HG03139 (cell line): ENCODE results near the gene JPH3.

Source experiments
- ATAC-seq: cut with Tn5 transposase; IDR thresholded peaks from one replicate; pipeline ENCODE4 v1.9.1; 2021; ENCODE audit not compliant: unreplicated experiment

Gene JPH3

DNA sequence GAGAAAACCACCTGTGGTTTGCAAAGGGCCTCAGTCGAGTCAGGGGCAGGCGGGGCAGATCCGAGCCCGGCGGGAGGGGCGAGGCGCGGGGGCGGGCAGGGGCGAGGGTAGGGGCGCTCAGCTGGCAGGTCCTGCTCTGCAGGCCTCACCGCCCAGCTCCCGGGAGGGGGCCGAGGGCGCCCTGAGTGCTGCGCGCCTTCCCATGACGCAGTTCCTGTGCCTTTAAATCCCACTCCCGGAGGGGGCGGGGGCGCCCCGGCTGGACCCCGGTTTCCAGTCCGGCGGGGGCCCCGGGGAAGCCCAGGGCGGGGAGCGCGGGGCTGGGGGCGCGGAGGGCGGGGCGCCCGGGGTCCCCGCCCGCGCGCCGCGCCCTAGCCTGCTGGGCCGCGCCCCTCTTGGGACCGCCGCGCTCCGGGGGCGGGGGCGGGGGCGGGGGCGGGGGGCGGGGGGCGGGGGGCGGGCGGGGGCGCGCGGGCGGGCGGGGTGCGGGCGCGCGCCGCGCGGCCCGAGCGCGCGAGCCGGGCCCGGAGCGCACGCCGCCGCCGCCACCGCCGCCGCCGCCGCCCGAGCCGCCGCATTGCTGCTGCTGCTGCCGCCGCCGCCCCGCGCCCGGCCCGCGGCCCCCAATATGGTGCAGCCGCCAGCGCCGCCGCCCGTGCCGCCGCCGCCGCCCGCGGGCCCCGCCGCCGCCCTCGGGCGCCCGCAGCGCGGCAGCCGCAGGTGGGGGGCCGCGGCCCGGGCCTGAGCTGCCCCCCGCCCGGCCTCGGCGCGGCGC is at the start of gene JPH3:
Gene JPH3 (plus strand): TSS at position 508 of the 775 bp plus-strand sequence. CDS start 639 bp downstream, outside the sequence.
- no peak for ATAC-seq

DNA sequence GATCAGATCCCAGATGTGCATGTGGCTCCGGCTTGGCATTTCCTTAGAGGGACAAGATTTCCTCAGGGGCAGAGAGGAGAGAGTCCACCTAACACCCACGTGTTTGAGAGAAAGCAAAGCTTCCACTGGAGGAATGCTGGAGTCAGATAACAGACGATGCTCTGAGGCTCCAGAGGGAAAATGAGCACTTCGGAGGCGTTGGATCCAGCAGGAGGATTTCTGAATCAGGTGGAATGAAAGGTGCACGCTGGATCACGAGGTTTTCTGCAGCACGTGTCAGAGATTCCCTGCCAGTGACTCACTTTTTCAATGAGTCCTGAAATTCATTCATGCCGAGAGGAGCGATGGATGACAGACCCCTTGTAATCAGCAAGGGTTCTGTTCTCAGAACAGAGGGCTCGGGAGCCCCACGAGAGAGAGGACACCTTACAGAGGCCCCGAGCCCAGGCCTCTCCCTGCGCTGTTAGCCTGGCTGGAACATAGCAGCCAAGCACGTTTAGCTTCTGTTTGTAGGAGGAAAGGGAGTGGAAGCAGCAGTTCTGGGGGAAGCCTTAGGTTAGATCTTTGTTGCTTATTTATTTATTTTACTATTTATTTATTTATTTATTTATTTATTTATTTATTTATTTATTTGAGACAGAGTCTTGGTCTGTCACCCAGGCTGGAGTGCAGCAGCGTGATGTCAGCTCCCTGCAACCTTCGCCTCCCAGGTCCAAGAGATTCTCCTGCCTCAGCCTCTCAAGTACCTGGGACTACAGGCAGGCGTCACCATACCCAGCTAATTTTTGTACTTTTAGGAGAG is 49.3 kb upstream of the JPH3 start:
- ATAC-seq: no peak

DNA sequence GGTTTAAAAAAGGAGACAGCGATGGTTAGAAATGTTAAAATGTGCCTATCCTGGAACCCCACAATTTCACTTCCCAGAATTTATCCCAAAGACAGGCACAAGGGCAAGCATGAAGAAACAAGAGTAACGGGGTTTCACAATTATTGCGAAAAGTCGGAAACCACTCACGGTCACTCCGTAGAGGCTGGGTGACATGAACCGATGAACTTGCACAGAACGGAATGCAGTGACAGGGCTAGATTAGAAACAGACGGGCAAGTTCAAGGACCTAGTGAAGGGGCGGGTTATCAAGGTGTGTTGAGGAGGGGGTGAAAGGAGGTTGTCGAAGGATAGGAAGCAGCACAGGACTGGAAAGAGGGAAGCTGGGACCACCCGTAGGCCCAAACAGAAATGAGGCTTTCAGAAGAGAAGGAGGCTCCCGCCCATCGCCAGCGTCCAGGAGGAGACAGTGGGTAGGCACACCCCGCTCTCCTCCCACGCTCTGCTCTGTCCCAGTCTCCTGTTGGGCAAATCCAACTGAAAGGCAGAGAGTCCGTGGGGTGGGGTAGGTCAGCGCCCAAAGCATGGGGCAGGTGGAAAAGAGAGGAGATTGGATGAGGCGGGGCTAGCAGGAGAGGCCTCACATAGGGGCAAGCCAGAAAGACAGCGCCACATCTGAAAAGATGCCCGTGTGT is 47.4 kb upstream of the JPH3 start:
- no peak for ATAC-seq

DNA sequence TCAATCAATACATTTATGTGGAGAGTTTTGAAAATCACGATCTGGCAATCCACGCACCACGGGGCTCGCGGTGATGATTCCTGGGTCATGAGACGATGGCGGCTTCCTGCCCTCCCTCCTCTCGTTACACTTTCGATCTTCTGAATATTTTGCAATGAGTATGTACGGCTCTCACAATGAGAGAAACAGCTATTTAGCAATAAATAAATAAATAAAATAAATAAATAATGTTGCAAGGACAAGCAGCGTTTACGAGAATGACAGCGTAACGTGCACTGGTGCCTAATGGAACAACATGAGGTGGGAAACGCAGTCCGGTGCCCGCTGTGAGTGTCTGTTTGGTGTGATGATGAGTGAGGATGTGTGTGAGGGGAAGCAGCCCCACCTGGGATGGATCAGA is 46.7 kb upstream of the JPH3 start:
- ATAC-seq: no peak

DNA sequence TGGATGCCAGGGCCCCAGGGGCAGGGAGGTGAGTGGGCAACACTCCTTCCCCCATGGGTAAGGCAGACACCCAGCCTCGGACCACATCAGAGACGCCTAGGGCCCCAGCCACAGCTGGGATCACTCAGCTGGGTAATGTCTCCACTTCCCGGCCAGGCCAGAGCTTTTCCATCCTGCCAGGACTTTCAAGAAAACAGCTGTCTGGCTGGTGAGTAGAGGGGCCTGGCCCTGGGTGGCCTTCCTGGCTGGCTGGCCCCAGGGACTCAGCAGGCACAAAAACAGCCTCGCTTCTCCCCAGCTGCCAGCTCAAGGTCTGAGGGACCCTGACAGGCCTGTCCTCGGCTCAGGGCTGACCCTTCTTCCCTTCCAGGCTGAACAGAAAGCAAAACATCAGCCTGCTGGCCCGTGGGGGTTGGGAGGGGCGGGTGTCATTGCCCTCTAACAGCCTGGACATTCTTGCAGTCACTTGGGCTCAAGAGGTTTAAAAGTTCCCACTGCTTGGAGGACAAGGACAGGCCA is 45.3 kb upstream of the JPH3 start:
- ATAC-seq: no peak

DNA sequence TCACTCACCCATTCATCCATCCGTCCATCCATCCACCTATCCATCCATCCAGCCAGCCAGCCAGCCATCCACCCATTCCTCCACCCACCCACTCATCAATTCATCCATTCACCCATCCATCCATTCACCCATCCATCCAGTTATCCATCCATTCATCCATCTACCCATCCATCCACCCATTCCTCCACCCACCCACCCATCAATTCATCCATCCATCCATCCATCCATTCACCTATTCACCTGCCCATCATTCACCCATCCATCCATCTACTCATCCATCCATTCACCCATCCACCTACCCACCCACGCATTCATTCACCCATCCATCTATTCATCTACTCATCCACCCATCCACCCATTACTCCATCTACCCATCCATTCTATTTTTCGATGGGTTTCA is 43.6 kb upstream of the JPH3 start:
- no peak for ATAC-seq

DNA sequence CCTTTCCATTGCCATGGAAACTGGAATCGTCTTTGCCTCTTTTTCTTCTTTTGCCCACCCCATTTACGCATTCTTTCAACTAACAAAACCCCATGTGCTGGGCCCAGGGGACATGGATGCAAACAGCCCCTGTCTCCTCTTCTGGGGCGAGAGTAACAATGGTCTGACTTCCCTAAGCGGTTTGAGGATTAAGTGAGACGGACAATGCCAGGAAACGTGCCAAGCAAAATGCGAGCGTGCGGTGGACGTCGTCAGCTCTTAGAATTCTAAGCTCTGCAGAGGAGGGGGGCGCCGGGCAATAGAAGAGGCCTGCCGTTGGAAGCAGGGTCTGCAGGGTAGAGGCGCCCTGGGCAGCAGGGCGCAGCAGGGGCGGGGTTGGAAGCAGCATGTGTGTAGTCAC is 42.4 kb upstream of the JPH3 start:
- ATAC-seq: no peak

DNA sequence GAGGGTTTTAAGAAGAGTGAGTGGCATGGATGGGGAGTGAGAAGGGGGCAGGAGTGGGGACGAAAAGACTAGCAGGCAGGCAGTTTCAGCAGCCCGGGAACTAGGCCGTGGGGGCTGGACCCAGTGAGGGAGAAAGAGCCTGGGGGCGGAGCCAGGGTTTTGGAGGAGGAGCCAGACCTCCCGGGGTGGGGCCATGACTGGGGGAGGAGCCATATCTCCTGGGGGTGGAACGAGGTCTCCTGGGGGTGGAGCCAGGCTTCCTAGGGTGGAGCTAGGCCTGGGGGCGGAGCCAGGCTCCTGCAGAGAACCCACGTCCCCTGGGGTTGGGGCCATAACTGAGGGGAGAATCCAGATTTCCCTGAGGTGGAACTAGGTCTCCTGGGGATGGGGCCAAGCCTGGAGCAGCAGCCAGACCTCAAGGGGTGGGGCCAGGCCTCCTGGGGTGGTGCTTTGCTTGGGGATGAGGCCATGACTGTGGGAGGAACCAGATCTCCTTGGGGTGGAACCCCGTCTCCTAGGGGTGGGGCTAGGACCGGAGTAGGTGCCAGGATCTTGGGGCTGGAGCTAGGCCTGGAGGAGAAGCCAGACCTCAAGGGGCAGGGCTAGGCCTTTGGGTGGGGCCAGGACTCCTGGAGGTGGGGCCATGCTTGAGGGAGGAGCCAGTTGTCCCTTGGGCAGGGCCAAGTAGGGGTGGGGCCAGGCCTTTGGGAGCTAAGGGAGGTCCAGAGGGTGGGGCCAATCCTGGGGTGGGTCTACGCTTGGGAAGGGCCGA is 41.7 kb upstream of the JPH3 start:
- no peak for ATAC-seq

DNA sequence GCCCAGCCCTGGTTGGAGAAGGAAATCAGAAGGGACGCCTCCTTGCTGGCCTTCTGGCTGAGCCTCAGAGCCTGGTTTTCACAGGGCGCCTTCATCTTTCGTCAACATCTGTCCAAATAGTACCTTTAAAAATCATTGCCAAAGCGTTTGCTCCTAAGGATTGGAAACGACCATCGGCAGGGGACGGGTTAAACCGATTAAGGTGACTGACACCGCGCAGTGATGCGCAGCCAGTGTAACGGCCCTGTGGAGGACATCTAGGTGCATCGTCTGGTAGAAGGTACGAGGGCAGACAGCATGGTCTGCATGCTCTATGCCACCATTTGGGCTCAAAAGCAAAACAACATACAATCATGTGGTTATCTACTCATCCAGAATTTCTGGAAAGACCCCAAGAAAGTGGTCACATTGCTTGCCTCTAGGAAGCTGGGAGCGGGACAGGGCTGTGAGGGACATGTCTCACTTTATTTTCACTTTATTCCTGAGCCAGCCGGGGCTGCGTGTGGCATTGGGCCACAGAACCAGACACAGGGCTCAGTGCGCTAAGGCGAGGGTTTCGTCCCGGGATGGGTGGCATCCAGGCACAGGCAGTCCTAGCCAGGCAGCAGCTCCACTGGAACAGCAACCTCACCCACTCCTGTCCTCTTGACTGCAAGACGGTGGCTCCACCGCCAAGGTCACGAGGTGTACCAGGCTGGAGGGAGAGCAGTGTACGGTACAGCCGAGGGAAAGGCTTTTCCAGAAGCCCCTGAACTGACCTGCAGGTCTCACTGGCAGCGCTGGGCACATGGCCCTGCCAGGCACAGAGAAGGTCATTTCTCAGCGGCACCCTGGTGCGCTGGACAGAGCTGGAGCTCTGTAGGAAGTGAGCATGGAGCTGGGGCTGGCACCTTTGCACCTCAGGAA is 40.9 kb upstream of the JPH3 start:
- ATAC-seq: no peak

DNA sequence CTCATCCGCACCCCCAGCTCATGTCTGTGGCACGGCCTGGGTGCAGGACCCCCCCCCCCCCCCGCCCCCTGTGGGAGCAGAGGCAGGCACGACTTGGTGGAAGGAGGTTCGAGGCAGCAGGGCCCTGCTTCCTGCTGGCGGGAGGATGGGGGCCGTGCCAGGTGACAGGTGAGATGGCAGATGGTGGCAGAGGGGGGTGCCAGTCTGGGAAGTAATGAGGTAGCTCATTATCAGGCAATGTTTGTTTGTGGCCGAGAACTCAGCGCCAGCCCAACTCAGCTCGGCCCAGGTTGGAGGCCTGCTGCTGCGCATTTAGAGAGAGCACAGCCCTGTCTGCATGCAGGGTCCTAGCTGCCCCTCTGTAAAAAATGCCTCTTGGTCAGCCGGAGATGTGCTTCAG is 40.1 kb upstream of the JPH3 start:
- ATAC-seq: no peak

DNA sequence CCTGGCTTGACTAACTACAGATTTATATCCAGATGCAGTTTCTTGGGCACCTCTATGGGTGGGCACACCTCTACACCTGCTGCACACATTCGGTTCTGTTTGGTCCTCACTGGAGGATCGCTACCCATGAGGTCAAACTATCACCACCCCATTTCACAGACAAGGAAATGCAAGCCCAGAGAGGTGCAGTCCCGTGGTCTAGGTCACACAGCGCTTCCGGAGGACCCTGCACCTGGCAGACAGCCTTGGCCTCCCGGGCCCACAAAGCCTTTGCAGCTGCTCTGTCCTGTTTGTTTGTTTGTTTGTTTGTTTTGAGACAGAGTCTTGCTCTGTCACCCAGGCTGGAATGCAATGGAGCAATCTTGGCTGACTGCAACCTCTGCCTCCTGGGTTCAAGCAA is 39.3 kb upstream of the JPH3 start:
- no peak for ATAC-seq

DNA sequence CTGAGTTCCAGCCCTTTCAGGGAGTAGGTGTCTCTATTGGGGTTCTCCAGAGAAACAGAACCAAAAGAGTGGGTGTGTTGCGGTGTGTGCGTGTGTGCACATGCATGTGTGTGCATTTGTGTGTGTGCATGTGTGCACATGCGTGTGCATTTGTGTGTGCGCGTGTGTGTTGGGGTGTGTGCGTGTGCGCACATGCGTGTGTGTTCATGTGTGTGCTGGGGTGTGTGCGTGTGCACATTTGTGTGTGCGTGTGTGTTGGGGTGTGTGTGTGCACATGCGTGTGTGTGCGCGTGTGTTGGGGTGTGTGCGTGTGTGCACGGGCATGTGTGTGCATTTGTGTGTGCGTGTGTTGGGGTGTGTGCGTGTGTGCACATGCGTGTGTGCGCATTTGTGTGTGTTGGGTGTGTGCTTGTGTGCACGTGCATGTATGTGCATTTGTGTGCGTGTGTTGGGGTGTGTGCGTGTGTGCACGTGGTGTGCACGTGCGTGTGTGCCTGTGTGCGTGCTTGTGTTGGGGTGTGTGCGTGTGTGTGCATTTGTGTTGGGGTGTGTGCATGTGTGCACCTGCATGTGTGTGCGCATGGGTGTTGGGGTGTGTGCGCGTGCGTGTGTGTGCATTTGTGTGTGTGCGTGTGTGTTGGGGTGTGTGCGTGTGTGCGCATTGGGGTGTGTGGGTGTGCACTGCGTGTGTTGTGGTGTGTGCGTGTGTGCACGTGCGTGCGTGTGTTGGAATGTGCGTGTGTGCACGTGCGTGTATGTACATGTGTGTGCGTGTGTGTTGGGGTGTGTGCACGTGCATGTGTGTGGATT is 38.4 kb upstream of the JPH3 start:
- no peak for ATAC-seq

DNA sequence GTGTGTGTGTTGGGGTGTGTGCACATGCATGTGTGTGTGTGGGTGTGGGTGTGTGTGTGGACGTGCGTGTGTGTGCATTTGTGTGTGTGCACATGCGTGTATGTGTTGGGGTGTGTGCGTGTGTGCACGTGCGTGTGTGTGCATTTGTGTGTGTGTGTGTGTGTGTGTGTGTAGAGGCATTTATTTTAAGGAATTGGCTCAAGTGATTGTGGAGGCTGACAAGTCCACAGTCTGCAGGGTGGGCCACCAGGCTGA is 37.9 kb upstream of the JPH3 start:
- no peak for ATAC-seq

DNA sequence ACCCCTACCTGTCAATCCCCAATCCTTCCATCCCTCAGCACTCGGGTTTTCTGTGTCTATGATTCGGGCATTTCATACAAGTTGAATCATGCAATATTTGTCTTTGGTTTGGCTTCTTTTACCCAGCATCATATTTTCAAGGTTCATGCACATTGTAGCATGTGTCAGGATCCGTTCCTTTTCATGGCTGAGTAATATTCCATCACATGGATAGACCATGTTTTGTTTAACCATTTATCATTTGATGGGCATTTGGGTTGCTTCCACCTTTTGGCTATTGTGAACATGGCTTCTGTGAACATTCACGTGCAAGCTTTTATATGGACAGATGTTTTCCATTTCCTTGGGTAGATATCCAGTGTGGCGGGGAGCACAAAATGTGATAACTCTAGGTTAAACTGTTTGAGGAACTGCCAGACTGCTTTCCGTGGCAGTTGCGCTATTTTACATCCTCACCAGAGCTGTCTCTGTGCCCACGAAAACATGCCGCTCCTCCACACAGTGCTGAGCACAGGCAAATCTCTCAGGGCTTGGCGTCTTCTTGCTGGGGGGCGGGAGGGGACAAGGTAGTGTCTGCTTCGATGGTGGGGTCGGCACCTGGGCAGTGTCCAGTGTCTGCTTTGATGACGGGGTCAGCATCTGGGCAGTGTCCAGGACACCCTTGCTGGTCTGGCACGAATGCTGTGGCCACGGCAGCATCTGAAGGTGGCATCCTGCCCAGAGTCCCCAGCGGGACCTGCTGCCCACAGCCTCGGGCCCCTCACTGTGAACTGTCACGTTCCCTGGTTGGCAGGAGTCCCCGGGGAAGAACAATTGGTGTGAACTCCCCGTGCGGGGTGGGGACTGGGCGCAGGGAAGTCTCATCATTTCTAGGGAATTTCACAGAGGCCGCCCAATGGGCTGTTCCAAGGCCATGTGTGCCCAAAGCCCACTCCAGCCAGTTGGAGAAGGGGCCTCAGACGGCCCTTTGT is 32.4 kb upstream of the JPH3 start:
- ATAC-seq: no peak

DNA sequence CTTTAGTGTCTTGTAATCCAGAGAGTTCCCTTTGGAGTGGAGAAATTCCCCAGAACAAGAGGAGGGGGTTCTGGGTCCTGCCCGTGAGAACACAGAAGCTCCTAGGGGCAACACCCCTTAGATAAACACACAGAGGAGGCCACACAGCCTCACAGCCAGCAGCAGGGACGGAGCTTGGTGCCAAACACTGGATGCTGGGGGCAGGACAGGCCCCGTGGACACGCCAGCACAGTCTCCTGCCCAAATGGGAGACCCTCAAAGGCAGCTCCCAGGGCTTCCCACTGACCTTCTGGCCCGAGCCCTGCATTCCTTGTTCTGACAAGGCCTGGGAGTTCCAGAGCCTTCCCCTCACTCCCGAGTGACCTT is 31.8 kb upstream of the JPH3 start:
- no peak for ATAC-seq

DNA sequence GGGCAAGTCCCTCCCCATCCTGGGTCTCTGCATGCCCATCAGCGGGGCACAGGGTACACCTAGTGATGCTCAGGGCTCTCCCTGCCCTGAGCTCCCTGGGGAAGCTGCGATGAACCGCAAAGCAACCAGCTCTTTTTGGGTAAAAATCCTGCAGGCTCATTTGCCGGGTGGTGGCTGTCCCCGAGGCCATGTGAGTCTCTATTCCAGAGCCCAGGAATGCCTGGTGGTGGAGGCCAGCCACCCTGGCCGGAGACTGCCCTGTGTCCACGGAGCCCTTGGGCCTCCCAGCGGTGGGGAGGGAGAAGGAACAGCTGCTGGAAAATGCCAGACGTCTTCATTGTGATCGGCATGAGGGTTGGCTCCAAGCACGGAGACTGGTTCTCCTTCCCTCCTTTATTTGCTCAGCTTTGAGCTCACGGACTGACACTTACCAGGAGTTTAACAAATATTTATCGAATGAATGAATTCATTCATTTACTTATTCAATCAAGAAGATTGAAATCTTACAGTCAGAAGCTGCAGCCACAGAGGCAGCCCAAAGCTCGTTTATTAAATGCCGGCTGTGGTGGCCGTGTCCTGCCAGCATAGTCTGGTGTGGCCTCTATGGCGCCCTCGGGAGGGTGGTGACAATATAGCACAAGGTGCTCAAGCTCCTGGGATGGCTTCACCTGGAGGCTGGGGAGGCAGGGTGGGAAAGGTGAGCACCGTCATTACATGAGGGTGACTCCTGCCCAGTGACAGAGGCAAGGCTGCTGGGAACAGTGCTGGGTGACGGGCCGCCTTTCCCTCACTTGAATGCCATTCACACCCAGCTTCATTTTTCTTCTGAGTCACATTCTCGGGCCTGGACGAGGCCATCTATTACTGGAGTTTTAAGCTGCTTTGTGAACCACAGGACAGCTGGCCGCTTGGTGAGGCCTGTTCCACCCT is 31.1 kb upstream of the JPH3 start:
- ATAC-seq: no peak

DNA sequence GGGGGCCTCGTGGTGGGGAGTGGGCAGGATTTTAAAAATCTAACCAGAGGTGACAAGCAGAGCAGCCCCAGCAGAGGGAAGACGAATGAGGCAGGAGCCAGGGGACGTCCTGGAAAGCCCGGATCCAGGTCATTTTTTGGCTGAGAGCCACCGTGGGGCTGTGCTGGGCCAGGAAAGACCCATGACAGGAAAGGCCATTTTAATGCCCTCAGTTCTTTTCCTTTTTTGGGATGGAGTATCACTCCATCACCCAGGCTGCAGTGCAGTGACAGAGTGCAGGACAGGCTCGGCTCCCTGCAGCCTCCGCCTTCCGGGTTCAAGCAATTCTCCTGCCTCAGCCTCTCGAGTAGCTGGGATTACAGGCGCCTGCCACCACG is 30.5 kb upstream of the JPH3 start:
- no peak for ATAC-seq
